GM12801 (cell line): ENCODE data around the gene MAN2A1.

Experiments used
- TF ChIP-seq, protein P1 (sequence below): IDR thresholded peaks from one replicate; pipeline ENCODE4 v1.5.1; 2011; ENCODE audit warnings: control low read depth; ENCODE audit not compliant: insufficient read length; ENCODE audit errors: extremely low read depth

Gene MAN2A1

DNA sequence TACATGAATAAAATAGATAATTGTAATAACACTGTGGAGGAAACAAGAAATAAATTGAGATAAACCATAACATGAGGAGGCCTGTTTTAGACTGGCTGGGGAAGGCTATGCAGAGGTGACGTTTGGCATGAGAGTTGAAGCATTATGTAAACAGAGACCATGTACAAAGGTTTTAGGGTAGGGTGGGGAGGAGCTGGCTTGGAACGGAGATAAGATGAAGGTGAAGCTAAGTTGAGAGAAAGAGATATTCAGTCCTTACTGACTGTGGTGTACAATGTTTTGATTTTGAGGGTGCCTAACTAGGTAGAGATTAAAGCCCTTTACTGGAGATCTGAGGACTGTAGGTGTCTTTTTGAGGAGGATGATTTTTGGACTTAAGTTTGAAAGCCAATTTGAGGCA lies 17.8 kb downstream of the MAN2A1 start:
- TF ChIP-seq, protein P1, sequence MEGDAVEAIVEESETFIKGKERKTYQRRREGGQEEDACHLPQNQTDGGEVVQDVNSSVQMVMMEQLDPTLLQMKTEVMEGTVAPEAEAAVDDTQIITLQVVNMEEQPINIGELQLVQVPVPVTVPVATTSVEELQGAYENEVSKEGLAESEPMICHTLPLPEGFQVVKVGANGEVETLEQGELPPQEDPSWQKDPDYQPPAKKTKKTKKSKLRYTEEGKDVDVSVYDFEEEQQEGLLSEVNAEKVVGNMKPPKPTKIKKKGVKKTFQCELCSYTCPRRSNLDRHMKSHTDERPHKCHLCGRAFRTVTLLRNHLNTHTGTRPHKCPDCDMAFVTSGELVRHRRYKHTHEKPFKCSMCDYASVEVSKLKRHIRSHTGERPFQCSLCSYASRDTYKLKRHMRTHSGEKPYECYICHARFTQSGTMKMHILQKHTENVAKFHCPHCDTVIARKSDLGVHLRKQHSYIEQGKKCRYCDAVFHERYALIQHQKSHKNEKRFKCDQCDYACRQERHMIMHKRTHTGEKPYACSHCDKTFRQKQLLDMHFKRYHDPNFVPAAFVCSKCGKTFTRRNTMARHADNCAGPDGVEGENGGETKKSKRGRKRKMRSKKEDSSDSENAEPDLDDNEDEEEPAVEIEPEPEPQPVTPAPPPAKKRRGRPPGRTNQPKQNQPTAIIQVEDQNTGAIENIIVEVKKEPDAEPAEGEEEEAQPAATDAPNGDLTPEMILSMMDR = no peak

DNA sequence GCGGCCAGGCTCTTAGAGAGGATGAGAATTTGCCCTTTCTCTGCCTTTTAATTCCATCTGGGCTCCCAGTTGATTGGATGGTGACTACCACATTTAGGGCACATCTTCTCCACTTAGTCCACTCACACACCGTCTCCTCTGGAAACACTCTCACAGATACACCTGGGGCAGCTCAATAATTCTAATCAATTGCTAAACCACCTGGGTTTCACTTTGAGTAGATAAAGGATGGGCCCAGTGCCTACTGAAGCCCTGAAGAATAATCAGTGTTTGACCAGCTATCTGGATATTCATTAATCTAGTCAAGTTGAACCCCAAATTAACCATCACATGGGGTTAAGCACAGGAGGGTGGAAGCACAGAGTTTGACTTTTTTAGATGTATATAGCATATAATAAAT lies 19.1 kb downstream of the MAN2A1 start:
- TF ChIP-seq, protein P1 = no peak

DNA sequence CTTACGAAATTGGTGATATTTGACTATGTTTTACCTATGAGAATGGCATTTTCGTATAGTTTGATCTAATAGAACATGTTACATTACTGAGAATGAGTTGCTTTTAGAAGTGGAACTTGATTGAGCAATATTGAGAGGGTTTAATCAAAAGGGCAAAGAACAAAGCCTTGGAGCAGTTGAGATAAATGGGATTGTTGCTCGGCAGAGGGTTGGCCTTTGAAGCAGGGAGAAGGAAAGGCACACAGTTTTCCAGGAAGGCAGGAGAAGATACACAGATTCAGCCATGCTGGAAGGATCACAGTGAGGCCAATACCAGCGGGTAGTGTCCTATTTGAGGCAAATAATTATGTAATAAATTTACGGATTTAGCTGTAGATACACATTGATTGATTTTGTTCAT lies 19.5 kb downstream of the MAN2A1 start:
- TF ChIP-seq, protein P1 = no peak

DNA sequence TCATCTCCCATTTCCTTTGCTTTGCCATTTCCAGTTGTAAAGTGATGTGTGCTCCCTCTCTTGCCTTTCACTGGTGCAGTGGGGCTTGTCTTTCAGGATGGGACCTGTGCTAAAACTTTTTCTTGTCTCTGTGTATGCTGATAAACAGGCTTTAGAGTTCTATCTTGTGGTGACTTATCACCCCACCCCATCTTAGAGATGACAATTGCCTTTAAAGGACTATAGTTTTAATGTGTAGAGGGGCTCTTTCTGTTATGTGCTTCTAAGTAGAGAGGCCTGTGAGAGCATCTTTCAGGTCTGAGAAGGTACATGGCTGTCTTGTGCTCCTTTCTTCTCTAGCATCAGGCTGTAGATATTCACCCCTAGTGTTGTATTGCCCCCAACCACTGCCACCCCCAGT lies 21.9 kb downstream of the MAN2A1 start:
- TF ChIP-seq, protein P1 = no peak

DNA sequence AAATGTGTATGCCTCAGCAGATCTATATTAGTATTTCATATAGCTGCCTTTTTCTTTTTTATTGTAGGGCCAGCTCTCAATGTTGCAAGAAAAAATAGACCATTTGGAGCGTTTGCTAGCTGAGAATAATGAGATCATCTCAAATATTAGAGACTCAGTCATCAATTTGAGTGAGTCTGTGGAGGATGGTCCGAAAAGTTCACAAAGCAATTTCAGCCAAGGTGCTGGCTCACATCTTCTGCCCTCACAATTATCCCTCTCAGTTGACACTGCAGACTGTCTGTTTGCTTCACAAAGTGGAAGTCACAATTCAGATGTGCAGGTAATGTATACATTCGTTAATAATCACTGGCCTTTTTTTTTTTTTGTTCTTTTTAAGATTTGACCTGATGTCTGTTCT lies 23.7 kb downstream of the MAN2A1 start:
- TF ChIP-seq, protein P1 = no peak

DNA sequence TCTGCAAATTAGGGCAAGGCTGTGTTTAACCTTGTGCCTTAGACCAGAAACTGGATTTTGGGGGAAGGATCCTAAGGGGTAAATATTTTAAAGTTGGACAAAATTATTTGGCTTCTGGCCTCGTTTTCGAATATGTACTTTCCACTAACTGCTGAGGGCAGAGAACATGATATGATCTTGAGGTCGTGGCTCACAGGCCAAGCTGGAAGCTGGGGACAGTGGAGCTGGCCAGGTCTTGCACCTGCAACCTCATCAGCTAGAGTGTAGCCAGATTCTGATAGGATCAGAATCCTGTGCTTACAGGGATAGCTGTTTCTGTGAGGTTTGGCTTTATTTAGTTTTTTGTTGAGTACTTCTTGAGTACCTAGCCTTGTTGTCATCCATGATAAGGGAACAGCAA lies 24.9 kb downstream of the MAN2A1 start:
- TF ChIP-seq, protein P1 = no peak

DNA sequence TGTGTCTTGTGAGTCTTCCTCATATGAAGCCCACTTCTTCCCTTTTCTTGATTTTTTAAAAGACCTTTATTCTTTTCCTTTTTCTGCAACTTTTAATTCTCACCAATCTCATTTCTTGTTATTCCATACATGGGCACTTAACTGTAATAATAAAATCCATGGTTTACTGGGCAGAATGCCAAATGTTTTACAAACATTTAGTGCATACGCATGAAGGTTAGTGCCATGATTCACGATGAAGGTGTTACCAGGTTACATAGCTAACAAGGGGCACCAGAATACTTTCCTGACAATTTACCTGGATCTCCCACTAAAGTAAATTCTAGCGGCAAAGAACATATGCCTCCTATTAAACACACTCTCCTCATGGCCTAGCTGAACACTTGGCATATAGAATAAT lies 28.5 kb downstream of the MAN2A1 start:
- TF ChIP-seq, protein P1 = no peak

DNA sequence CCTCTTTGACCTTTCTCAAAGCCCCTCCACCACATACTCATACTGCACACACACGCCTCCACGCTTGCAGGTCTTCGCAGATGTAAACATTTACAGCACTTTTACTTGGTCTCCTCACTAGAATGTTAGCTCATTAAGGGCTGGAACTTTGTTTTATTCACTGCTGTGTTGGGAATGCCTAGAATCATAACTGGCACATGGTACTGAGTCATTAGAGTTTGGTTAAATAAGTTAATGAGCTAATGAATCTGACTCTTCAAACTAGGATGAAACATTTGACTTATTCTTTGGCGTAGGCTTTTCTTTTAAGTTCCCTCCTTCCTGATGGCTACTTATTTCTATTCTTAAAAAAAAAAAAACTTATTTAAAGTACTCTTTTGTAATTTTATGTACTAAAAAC lies 28.9 kb downstream of the MAN2A1 start:
- TF ChIP-seq, protein P1 = no peak
